GM21360 (cell line): ENCODE results near the gene WDR83.
"Not testable (repeated sequence)": the region's sequence is repeated elsewhere in the genome, so short reads cannot be mapped to it uniquely, and the experiment has no call there.

Source experiments
- ATAC-seq: cut with Tn5 transposase; IDR thresholded peaks from one replicate; pipeline ENCODE4 v1.9.1; 2021; ENCODE audit warnings: mild to moderate bottlenecking, moderate library complexity; ENCODE audit not compliant: unreplicated experiment

WDR83 gene

DNA sequence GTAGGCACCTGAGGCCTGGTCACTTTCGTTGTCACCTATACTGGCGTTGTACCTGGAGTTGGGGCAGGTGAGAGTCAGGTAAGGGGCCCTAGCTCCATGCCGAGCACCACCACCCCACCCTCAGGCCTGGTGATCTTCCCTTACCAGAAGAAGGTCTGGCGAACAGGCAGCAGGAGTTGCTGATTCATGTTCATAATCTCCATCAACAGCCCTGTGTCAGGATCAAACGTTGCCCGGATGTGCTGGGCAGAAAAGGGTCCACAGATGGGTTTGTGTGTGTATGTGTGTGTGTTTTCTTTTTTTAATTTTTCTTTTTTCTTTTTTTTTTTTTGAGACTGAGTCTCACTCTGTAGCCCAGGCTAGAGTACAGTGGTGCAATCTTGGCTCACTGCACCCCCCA is 14.4 kb upstream of the WDR83 start:
- no peak for ATAC-seq

DNA sequence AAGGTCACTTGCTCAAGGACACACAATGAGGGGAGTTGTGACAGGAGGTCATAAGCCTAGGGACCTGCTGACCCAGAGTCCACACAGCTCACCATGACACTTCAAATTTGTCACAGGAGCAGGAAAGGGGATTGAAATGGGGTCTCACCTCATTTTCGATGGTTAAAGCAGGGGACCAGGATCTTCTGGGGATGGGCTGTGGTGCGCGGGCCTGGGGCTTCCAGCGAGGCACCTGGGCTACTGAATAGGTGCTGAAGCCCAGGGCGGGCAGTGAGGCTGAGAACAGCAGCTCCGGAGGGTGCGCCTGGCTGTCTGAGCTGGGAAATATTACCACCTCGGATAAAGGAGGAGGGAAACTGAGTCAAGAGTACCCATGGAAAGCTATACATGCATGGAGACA is 11.1 kb upstream of the WDR83 start:
- no peak for ATAC-seq

GRCh38 chr19:12656899-12657571 is 9.6 kb upstream of the WDR83 start:
- ATAC-seq, result no peak

- no peak for ATAC-seq
Measured at GRCh38 chr19:12657966-12658365, 8.6 kb upstream of the WDR83 start.

DNA sequence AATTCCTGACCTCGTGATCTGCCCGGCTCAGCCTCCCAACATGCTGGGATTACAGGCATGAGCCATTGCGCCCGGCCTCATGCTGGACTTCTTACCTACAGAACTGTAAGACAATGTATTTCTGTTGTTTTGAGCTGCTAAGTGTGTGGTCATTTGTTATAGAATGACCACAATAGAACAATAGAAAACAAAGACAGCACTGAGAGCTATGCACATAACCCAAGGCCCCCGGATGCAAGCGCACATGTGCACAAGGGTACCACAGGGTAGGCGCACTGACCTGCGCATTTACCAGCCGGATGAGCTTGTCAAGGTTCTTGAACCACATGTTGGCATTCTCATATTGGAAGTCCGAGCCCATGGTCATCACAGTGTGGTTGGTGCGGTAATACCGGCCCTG is 5.6 kb upstream of the WDR83 start:
- ATAC-seq, result no peak

DNA sequence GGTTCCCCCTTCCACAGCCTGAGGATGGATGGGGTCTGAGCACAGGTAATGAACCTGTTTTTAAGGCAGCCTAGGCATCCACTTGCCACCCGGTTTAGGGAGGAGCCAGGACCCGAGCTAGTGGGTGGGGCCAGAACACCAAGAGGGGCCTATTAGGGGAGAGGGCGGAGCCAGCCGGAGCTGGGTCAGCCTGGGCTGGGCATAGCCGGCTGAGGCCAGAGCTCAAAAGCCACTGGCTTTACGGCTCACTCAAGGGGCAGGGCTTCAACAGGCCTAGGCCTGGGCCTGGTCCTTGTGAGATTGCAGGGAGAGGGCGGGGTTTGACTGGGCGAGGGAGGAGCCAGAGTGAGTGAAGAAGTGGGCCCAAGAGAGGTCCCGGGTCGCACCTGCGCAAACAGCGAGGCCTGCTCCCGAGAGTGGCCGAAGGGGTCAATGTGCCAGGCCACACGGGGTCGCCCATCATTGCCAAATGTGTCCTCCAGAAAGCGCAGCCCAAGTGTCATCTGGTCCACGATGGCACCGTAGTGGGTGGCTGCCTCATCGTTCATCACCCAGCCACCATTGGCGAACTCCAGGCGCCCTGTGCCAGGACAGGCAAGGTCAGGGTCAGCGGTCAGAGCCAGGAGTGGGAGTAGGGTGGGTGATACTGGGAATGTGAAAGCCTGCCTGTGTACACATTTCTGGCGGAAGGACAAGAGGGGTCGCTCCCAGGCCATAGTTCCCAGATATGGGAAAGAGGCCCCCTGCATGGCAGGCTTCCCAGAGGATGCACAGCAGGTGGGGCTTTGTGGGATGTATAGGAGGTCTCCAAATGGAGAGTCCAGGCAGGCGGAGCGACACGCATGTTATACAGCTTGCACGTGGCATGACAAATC is 2.0 kb upstream of the WDR83 start:
- no peak for ATAC-seq

DNA sequence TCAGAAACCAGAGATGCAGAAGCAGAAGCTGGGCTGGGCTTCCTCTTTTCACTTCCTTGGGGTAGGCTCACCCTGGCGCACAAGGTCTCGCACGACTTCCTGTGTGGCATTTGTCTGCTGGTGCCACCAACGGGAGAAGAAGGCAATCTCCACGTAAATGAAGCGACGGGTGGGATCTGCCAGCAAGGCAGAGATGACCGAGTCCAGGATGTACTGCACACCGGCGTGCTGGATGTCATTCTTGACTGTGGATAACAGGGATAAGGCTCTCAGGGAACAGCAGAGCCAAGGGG is 1.4 kb upstream of the WDR83 start:
- no peak for ATAC-seq

GRCh38 chr19:12665671-12666264 is 839 bp upstream of the WDR83 start:
- no peak for ATAC-seq

- no peak for ATAC-seq
Measured at GRCh38 chr19:12667731-12668302, 1.2 kb downstream of the WDR83 start.

- no peak for ATAC-seq
Measured at GRCh38 chr19:12668346-12668745, 1.7 kb downstream of the WDR83 start.

- no peak for ATAC-seq
Measured at GRCh38 chr19:12668932-12669269, 2.3 kb downstream of the WDR83 start.

DNA sequence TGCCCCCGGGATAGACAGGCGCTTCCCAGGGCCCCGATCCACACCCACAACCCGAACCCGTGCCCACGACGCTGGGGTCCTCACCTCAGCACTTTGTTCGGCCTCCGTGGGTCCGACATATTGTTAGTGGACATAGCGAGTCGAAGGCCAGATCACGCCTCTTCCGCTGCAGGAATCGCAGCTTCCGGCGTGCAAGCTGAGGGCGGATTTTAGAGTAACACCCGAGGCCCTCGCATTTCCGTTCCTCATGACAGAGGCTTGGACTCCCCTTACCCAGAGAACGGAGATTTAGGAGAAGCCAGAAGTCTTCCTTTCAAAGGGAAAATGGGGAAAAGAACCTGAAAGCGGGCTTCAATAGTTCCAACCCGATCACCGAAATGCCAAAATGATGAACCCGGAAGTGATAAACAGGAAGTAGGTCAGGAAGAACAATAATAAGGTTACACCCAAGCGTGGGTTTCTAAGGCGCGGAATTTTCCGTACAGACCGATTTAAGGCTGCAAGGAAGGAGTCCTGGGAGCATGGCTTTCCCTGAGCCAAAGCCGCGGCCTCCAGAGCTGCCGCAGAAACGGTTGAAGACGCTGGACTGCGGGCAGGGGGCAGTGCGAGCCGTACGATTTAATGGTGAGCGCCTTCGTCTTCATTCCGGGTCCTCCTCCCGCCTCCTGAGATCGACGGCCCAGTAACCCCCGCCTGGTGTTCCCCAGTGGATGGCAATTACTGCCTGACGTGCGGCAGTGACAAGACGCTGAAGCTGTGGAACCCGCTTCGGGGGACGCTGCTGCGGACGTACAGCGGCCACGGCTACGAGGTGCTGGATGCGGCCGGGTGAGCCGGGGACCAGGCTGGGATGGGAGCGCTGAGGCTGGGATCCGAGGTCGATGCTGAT is 2.9 kb downstream of the WDR83 start:
- ATAC-seq, result no peak

GRCh38 chr19:12670159-12670928 is 3.7 kb downstream of the WDR83 start:
- no peak for ATAC-seq

DNA sequence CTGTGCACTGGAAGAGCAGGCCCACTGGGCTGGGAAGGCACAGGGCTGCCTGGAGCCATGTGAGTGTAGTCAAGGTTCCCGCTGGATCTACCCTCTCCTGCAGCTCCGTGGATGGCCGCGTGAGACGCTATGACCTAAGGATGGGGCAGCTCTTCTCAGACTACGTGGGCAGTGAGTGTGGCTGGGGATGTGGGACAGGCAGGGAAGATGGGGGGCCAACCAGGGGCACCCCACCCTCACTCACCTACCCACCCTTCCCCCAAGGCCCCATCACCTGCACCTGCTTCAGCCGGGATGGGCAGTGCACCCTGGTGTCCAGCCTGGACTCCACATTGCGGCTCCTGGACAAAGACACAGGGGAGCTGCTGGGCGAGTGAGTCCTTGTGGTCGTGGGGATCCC is 6.1 kb downstream of the WDR83 start:
- ATAC-seq, result no peak

- ATAC-seq, result no peak
Measured at GRCh38 chr19:12675399-12675798, 8.8 kb downstream of the WDR83 start.

- ATAC-seq, result no peak
Measured at GRCh38 chr19:12675940-12676339, 9.3 kb downstream of the WDR83 start.

DNA sequence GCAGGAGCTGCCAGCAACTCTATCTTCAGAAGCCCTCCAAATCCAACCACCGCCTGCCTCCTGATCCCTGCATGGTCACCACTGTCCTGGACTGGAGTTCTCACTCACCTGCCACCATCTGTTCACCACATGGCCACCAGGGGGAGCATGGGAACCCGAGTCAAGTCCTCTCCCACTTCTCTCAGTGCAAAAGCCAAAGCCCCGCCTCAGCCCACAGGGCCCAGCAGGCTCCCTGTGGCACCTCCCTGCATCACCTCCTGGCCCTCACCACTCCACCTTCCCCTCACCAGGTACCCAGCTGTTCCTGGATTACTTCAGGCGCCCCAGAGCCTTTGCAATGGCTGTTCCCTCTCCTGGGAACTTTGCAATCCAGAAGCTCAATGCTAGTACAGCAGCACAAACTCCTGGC is 9.8 kb downstream of the WDR83 start:
- no peak for ATAC-seq

DNA sequence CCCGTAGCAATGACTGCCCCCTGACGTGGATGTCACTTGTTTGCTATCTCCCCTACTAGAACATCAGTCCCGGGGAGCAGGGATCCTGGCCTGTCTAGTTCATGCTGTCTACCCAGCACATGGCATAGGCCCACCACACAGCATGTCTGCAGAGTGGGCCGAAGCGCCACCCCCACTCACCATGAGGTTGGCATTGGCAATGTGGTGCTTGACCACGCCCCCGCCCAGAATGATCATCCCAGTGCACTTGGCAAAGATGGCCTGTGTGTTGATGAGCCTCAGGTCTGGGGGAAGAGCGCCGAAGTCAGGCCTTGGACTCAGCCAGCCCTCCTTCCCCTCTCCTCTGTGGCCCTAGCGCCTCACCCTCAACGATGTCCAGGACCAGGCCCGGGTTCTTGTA is 10.3 kb downstream of the WDR83 start:
- no peak for ATAC-seq

GRCh38 chr19:12678039-12678438 is 11.4 kb downstream of the WDR83 start:
- not testable (repeated sequence) for ATAC-seq

DNA sequence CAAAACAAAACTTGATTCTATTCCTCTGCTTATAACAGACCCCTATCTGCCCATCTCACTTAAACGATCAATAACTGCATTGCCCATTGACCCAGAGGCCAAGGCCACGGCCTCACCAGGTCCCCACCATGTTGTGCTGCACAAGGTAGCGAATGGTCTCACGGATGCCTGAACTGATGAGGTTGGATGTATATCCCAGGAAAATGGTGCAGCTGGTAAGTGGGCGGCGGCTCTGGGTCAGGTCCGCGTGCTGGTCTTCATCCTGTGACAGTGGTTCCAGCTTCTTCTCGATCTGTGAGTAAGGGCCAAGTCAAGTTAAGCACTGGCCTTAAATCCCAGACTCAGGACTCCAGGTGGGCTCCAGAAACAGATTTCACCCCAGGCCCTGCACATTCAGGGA is 13.4 kb downstream of the WDR83 start:
- no peak for ATAC-seq
